Stimulated activated CD8-positive, alpha-beta memory T cell treated with anti-CD3 and anti-CD28 coated beads, Interleukin-15, amount 100 ng/mL, for 24 hours (primary cell): Measurements from ENCODE around the gene DENND6B.

ENCODE experiments used
- DNase-seq: peaks from one replicate; pipeline ENCODE4 v3.0.0-alpha.2; 2020; ENCODE audit warnings: low read depth

The DENND6B gene

DNA sequence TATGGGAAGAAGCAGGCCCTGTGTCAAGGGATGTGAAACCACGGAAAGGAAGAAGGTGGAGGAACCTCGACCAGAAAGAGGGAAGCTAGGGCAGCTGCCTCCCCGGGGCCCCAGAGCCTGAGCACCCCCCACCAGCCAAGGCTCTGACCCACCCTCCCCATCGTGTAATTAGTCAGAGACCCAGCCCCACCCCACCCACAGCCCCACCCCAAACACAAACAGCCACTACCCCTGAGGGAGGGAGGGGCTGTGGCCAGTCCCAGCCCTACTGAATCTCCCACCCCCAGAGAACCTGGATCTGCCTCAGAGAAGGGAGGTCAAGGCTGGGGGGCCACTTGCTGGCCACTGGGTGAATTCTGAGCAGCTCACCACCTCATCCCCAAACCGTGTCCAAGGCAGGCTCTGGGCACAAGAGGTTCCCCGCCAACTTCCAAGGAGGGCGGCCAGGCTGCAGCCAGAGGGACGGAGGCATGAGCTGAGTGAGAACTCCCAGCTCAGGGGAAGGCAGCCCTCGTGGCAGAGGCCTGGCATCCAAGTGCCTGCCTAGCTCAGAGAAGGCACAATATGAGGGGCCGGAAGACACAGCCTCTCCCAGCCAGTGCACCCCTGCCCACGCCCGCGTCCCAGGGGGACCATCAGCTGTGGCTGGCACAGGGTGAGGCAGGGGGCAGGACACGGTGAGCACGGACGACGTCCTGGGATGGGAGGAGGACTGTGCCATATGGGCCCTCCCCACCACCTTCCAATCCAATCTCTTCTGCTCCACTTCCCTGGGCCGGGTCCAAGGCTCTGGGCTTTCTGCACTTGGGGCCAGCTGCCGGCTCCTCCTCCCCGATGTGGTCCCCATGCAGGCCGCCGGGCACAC is 22.1 kb downstream of the DENND6B start:
- no peak for DNase-seq

GRCh38 chr22:50303848-50304527 is 22.8 kb downstream of the DENND6B start:
- no peak for DNase-seq

- no peak for DNase-seq
Measured at GRCh38 chr22:50303515-50303847, 23.3 kb downstream of the DENND6B start.

DNA sequence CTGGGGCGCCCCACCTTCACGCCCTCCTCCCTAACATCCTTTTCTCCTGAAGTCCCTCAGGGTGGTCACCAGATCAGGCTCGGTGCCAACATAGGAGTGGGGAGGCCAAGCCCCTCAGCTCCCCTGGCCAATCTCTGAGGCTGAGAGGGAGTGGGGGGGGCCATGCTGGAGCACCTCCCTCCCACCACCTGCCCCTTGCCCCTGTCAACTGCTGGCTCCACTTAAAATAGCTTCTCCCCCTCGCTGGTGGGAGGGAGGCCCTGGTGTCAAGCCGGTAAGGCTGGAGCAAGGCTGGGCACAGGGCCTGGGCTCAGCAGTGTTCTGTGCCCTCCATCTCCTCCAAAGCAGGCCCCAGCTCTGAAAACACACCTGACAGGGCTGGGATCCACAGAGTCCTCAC is 24.2 kb downstream of the DENND6B start:
- no peak for DNase-seq

GRCh38 chr22:50302041-50302541 is 24.7 kb downstream of the DENND6B start:
- DNase-seq: no peak

DNA sequence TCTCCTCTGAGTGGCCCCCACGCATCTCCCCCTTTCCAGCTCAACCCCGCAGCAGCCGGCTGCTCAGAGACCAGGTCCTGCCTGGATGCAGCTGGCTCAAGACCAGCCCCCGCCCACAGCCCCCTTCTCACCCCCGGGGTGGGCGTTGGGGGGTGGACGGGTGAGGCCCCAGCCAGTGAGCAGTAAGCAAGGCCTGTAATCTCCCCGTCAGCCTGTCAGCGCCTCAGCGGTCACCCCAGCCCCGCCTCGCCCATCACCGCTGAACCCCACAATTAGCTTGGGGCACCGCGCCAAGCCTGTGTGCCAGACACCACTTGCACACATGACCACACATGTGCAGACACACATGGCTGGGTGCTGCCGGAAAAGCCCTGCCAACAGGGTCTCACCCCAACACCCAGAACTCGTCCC is 25.2 kb downstream of the DENND6B start:
- DNase-seq: no peak

- no peak for DNase-seq
Measured at GRCh38 chr22:50300620-50301257, 26.1 kb downstream of the DENND6B start.

GRCh38 chr22:50299785-50300619 is 26.8 kb downstream of the DENND6B start:
- no peak for DNase-seq

GRCh38 chr22:50298937-50299784 is 27.7 kb downstream of the DENND6B start:
- DNase-seq: no peak

DNA sequence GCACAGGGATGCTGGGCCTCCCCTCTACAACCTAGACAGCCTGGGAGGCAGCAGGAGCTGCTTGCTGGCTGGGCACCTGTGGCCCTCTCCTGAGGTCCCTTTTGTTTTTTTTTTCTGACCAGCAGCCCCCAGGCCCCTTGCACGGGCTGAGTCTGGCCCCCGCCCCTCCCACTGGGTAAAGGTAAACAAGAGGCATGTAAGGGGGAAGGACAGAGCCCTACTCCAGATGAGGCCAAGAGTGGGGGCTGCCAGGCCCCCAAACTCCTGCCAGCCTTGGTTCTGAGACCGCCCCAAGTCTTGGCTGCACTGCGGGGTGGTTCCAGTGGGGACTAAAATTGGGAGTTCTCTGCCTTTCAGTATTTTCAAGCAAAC is 28.6 kb downstream of the DENND6B start:
- DNase-seq: no peak

- no peak for DNase-seq
Measured at GRCh38 chr22:50297510-50298265, 29.1 kb downstream of the DENND6B start.

DNA sequence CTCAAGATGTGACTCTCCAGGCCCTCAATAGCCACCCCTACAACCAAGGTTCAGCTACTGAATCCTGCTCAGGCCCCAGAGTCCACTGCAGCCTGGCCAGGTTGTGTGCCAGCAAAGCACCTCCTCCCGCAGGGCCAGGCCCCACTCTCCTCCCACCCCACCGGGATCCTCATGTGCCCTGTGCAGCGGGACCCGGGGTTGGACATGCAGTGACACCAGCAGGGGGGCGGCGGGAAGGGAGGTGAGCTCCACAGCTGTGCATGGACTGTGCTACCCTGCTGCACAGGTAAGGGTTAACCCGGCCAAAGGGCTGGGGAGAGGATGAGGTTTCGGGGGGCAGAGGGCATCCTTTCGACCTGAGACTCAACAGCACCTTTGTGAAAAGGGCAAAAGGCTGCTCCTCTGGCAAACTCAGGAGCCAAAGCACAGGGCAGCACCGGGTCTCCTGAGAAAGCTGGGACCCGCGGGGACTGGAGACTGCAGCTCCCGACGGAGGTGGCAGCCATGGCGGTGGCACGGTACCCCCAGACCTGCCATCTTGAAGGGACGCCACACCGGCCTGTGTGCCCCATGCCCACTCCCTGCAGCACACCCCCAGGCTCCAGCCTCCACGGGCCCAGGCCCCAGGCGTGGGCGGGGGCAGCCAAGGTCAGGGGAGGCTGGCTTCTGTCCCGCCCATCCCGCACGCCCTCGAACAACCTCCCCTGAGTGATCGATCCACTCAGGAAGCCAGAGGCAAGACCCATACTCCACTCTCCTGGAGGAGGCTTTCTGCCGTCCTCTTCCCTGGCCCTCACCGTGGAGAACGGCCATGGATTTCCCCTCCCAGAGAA is 29.9 kb downstream of the DENND6B start:
- no peak for DNase-seq

- DNase-seq: no peak
Measured at GRCh38 chr22:50294319-50294656, 32.5 kb downstream of the DENND6B start.

- no peak for DNase-seq
Measured at GRCh38 chr22:50293441-50294318, 33.1 kb downstream of the DENND6B start.

DNA sequence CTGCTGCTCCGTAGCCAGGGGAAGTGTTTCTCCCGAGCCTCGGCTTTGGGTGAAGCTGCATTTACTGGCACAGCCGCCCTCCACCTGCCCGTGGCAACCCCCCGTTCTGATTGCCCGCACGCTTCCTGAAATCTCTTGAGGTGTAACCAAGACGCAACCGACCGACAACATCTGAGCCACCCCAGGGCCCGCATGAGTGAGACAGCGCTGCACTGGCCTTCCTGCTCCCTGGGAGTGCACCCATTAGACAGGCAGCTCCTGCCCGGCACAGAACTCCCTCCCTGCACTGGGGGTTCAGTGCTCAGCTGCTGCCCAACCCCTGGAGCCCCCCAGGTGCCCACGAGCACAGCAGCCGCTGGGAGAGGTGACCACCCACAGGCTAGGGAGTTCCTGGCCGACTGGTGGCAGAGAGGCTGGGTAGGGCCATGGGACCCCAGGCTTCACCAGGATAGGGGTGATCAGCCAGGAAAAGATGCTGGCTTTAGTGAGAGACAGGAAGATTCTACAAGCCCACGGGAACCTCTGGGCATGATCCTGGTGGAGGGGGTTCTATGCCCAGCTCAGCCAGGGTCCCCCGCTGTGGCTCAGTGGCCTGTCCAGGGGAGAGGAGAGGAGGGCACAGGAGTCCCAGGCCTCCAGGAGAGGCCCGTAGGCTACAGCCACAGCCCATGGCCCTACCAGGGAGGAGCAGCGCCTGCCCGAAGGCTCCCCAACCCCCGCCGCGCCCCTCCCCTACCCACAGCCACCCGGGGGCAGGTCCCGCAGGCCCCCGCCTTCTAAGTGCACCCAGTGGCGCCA is 34.0 kb downstream of the DENND6B start:
- no peak for DNase-seq

- DNase-seq: no peak
Measured at GRCh38 chr22:50289942-50290630, 36.7 kb downstream of the DENND6B start.
